ENCODE results near the gene STXBP6.

The STXBP6 gene

DNA sequence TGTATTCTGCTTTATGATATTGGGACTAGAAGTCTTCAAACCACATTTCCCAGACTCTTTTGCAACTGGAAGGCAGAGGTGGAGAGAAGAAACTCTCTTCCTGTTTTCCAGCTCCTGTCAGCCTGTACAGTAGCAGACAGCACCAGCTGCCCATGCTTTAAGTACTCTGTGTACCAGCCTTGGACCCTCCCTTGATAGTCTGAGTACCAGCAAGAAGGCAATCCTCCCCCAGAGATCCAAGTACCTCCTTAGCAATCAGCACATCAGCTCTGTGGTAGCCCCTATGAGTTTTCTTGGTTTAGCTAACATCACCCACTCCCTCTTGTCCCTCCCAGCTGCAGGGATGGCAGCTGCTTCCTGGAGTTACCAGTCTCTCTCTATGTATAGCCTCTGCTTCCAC, 56.3 kb downstream of the STXBP6 start:
- H3K27me3 ChIP-seq (ENCODE audit: low read depth, low read length): no peaks in the 10 kb centered on the region
- no peak overlapping the region for H3K27ac ChIP-seq (ENCODE audit: low read length)
- no peaks in the 10 kb centered on the region for H3K4me1 ChIP-seq (ENCODE audit: control insufficient read depth in 1 of 2, insufficient read depth in 2 of 2, low read length in 2 of 2)
- no peaks in the 10 kb centered on the region for H3K9me3 ChIP-seq (ENCODE audit: control insufficient read depth in 1 of 2, low read length in 2 of 2)
- H3K36me3 ChIP-seq (ENCODE audit: control insufficient read depth in 1 of 2, insufficient read depth in 2 of 2, low read length in 2 of 2): no peaks in the 10 kb centered on the region
- H3K4me3 ChIP-seq (ENCODE audit: low read depth in 1 of 2, low read length in 2 of 2): no peak overlapping the region

DNA sequence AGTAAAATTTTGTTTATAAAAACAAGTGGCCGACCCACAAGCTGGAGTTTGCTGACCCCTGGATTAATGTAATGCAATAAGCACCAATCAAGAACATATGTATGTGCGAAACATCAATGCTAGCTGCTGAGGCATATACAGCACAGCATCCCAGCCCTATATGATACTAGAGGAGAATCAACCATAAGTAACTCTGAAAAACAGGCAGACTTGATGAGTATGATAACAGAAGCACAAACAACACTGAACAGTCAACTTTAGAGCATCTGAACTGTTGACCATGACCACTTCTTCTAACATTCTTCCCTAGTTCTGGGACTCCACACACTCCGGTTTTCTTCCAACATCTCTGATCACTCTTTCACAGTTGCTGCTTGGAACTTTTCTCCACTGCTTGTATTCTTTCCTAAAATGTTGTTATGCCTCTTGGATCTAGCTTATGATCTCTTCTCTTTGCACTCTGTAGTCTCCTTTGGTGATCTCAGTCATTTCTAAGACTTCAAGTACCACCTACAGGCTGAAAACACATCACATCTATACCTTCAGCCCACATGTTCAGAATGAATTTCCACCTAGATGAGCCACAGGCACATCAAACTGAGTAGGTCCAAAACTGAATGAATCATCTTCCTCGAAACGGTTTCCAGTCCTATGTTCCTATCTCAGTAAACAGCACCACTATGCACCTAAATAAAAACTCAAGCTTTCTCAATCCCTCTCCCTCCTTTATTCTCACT, 57.2 kb downstream of the STXBP6 start:
- H3K27me3 ChIP-seq (ENCODE audit: low read depth, low read length): no peaks in the 10 kb centered on the region
- H3K27ac ChIP-seq (ENCODE audit: low read length): no peak overlapping the region
- H3K4me3 ChIP-seq (ENCODE audit: low read depth in 1 of 2, low read length in 2 of 2): no peak overlapping the region
- no peaks in the 10 kb centered on the region for H3K36me3 ChIP-seq (ENCODE audit: control insufficient read depth in 1 of 2, insufficient read depth in 2 of 2, low read length in 2 of 2)
- no peaks in the 10 kb centered on the region for H3K9me3 ChIP-seq (ENCODE audit: control insufficient read depth in 1 of 2, low read length in 2 of 2)
- H3K4me1 ChIP-seq (ENCODE audit: control insufficient read depth in 1 of 2, insufficient read depth in 2 of 2, low read length in 2 of 2): no peaks in the 10 kb centered on the region

DNA sequence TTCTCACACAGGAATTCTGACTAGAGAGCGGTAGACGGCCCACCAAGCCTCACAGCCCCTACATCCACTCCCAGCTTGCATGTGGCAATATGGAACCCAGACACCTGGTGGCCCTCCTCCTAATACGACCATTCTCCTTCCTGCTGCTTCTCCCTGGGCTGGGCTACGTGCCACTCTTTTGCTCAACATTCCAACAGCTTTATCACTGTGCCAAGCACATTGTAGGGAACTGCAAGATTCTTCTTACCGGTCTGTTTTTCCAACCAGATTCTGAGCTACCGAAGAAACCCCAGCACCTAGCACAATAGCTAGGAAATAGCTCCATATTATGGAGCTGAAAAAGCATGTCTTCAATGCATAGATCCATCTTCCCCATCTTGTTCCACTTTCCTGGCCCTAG, 58.1 kb downstream of the STXBP6 start:
- Histone ChIP-seq H3K27ac (ENCODE audit: low read length) (no peak overlapping the region), H3K4me1 (ENCODE audit: control insufficient read depth in 1 of 2, insufficient read depth in 2 of 2, low read length in 2 of 2) (no peaks in the 10 kb centered on the region), H3K4me3 (ENCODE audit: low read depth in 1 of 2, low read length in 2 of 2) (no peak overlapping the region), H3K27me3 (ENCODE audit: low read depth, low read length) (no peaks in the 10 kb centered on the region), H3K9me3 (ENCODE audit: control insufficient read depth in 1 of 2, low read length in 2 of 2) (no peaks in the 10 kb centered on the region), H3K36me3 (ENCODE audit: control insufficient read depth in 1 of 2, insufficient read depth in 2 of 2, low read length in 2 of 2) (no peaks in the 10 kb centered on the region)

DNA sequence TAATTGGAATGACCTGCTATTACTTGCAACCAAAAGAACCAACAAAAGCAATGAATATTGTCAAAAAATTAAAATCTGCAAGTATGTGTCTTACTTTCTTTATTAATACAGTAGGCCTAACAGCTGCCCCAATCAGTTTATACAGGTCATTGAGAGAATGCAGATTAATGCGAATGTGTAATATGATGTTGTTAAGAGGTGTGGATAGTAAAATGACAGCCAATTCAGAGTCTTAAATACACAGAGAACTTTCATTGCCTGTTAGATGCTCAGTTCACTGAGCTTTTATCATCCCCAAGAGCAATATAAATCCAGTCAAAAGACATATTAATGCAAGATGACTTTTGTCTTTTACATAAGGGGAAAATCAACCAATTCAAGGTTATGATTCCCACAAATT, 58.7 kb downstream of the STXBP6 start:
- H3K4me1 ChIP-seq (ENCODE audit: control insufficient read depth in 1 of 2, insufficient read depth in 2 of 2, low read length in 2 of 2): no peaks in the 10 kb centered on the region
- no peaks in the 10 kb centered on the region for H3K36me3 ChIP-seq (ENCODE audit: control insufficient read depth in 1 of 2, insufficient read depth in 2 of 2, low read length in 2 of 2)

DNA sequence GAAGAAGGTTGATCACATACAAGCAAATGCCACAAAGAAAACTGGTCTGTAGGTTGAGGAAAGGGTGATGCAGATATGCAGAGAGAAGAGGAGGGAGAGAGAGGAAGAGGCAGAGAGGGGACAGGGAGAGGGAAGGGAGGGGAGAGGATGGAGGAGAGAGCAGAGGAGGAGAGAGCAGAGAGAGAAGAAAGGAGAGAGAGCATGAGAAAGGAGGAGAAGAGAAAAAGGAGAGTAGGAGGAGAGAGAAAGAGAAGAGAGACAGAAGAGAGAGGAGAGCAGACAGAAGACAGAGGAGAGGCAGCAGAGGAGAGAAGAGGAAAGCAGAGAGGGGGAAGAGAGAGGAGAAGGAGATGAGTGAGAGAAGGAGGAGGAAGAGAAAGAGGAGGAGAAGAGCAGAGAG, 59.2 kb downstream of the STXBP6 start:
- Histone ChIP-seq H3K4me1 (ENCODE audit: control insufficient read depth in 1 of 2, insufficient read depth in 2 of 2, low read length in 2 of 2) (no peaks in the 10 kb centered on the region), H3K36me3 (ENCODE audit: control insufficient read depth in 1 of 2, insufficient read depth in 2 of 2, low read length in 2 of 2) (no peaks in the 10 kb centered on the region), H3K27ac (ENCODE audit: low read length) (no peak overlapping the region), H3K9me3 (ENCODE audit: control insufficient read depth in 1 of 2, low read length in 2 of 2) (no peaks in the 10 kb centered on the region), H3K4me3 (ENCODE audit: low read depth in 1 of 2, low read length in 2 of 2) (no peak overlapping the region), H3K27me3 (ENCODE audit: low read depth, low read length) (no peaks in the 10 kb centered on the region)

More for the DNA sequence above, 58.7 kb downstream of the STXBP6 start:
- H3K27ac ChIP-seq (ENCODE audit: low read length): no peak overlapping the region
- no peaks in the 10 kb centered on the region for H3K27me3 ChIP-seq (ENCODE audit: low read depth, low read length)
- H3K4me3 ChIP-seq (ENCODE audit: low read depth in 1 of 2, low read length in 2 of 2): no peak overlapping the region
- H3K9me3 ChIP-seq (ENCODE audit: control insufficient read depth in 1 of 2, low read length in 2 of 2): no peaks in the 10 kb centered on the region

DNA sequence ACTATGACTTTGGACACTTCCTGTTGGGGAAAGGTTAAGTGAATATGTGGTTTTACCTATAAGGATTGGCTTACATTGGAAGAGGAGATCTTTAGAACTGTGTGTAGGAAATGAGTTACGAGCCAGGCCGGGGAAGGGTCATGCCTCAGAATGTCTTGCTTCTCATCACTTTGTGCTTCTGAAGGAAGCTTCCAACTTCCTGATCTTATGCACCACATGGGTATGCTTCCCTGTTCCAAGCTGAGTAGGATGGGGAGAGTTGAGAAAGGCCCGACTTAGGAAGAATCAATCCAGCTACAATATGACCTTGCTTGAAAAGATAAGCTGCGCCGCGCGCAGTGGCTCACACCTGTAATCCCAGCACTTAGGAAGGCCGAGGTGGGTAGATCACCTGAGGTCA, 59.9 kb downstream of the STXBP6 start:
- H3K4me1 ChIP-seq (ENCODE audit: control insufficient read depth in 1 of 2, insufficient read depth in 2 of 2, low read length in 2 of 2): peaks cover 7% of the 10 kb centered on the region in 2 donors
- H3K9me3 ChIP-seq (ENCODE audit: control insufficient read depth in 1 of 2, low read length in 2 of 2): no peaks in the 10 kb centered on the region
- no peak overlapping the region for H3K27ac ChIP-seq (ENCODE audit: low read length)
- H3K36me3 ChIP-seq (ENCODE audit: control insufficient read depth in 1 of 2, insufficient read depth in 2 of 2, low read length in 2 of 2): no peaks in the 10 kb centered on the region
- no peaks in the 10 kb centered on the region for H3K27me3 ChIP-seq (ENCODE audit: low read depth, low read length)
- H3K4me3 ChIP-seq (ENCODE audit: low read depth in 1 of 2, low read length in 2 of 2): no peak overlapping the region

DNA sequence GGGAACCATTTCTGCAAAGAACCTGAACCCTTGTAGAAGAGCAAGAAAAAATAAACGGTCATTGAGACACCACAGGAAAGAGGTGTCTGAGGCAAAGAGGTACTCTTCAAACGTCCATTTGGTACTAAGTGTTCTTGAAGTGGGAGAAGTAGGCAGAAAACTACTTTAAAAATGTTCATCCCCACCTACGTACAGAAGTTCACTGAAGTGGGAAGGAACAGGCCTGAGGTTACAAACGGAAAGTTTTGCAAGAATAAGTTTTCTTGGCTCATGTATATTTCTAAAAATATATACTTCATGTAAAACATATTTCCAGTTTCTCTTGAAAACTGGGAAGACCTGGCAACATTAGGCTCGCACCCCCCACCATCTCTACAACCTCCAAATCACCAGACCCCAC, 61.2 kb downstream of the STXBP6 start:
- no peaks in the 10 kb centered on the region for H3K27me3 ChIP-seq (ENCODE audit: low read depth, low read length)
- no peaks in the 10 kb centered on the region for H3K9me3 ChIP-seq (ENCODE audit: control insufficient read depth in 1 of 2, low read length in 2 of 2)
- H3K27ac ChIP-seq (ENCODE audit: low read length): no peak overlapping the region
- peaks cover 10 to 13% of the 10 kb centered on the region in 2 donors for H3K4me1 ChIP-seq (ENCODE audit: control insufficient read depth in 1 of 2, insufficient read depth in 2 of 2, low read length in 2 of 2)
- H3K36me3 ChIP-seq (ENCODE audit: control insufficient read depth in 1 of 2, insufficient read depth in 2 of 2, low read length in 2 of 2): no peaks in the 10 kb centered on the region
- H3K4me3 ChIP-seq (ENCODE audit: low read depth in 1 of 2, low read length in 2 of 2): no peak overlapping the region

DNA sequence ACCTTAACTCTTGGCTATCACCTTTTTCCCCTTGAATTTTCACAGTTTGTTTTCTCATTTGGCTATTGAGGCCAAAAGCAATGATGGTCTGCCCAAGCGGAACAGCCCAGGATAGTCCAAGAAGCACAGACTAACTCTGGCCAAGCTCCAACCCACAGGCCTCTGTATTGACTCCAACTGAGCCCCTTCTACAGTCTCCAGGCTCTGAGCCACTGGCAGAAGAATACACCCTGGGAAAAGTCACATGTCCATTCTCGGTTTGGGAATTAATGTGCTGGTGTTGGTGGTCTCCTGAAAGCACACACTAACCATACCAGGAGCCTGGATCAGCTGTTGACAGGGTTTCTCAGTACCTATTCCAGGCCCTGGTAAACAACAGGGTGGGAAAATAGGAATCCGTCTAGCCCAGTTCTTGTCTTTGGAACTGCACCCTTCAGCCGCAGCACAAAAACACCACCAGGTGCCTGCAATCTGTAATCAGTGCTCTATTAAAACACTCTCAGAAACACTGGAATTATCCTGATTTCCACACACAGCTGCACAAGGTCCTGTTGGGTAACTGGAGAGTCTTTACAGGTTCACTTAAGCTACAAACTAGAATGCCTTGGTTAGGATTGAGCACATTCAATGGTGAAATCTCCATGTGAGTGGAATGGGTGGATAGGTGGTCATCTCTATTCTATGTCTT, 63.6 kb downstream of the STXBP6 start:
- Histone ChIP-seq H3K4me3 (ENCODE audit: low read depth in 1 of 2, low read length in 2 of 2) (no peak overlapping the region), H3K36me3 (ENCODE audit: control insufficient read depth in 1 of 2, insufficient read depth in 2 of 2, low read length in 2 of 2) (no peaks in the 10 kb centered on the region), H3K4me1 (ENCODE audit: control insufficient read depth in 1 of 2, insufficient read depth in 2 of 2, low read length in 2 of 2) (peaks cover 10 to 13% of the 10 kb centered on the region in 2 donors), H3K27me3 (ENCODE audit: low read depth, low read length) (no peaks in the 10 kb centered on the region), H3K27ac (ENCODE audit: low read length) (no peak overlapping the region), H3K9me3 (ENCODE audit: control insufficient read depth in 1 of 2, low read length in 2 of 2) (no peaks in the 10 kb centered on the region)

DNA sequence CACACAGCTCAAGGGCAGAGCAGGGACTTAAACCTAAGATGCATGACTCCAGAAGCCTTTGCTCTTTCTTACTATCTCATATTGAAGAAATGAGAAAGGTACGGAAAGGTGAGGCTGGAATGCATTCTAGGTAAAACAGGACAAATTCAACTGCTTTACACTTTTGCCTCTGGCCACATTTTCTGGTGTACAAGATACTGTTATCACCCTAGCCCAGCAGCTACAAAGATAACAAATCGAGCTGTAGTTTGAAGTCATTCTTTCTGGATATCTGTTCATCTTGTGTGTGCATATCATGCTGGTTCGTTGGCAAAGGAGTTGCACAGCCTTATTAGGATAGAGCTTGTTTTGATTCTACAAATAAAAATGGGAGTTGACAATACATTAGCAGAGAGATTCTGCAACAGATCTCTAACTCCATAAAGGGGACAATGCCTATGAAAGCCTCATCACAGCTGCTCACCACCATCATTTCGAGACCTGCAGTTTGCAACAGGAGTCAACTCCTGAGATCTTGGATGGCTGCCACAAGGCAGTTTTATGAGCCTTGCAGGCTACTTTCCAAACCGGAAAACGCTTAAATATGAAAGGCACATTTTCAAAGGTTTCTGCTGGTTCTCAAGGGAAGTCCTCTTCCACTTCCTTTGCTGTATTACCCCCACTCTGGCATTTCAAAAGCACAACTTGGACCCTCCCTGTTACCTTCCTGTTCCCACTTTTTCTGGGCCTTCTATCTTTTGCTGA, 64.9 kb downstream of the STXBP6 start:
- no peaks in the 10 kb centered on the region for H3K27me3 ChIP-seq (ENCODE audit: low read depth, low read length)
- no peaks in the 10 kb centered on the region for H3K9me3 ChIP-seq (ENCODE audit: control insufficient read depth in 1 of 2, low read length in 2 of 2)
- no peak overlapping the region for H3K27ac ChIP-seq (ENCODE audit: low read length)
- peaks cover 10 to 13% of the 10 kb centered on the region in 2 donors for H3K4me1 ChIP-seq (ENCODE audit: control insufficient read depth in 1 of 2, insufficient read depth in 2 of 2, low read length in 2 of 2)
- H3K4me3 ChIP-seq (ENCODE audit: low read depth in 1 of 2, low read length in 2 of 2): no peak overlapping the region
- no peaks in the 10 kb centered on the region for H3K36me3 ChIP-seq (ENCODE audit: control insufficient read depth in 1 of 2, insufficient read depth in 2 of 2, low read length in 2 of 2)

DNA sequence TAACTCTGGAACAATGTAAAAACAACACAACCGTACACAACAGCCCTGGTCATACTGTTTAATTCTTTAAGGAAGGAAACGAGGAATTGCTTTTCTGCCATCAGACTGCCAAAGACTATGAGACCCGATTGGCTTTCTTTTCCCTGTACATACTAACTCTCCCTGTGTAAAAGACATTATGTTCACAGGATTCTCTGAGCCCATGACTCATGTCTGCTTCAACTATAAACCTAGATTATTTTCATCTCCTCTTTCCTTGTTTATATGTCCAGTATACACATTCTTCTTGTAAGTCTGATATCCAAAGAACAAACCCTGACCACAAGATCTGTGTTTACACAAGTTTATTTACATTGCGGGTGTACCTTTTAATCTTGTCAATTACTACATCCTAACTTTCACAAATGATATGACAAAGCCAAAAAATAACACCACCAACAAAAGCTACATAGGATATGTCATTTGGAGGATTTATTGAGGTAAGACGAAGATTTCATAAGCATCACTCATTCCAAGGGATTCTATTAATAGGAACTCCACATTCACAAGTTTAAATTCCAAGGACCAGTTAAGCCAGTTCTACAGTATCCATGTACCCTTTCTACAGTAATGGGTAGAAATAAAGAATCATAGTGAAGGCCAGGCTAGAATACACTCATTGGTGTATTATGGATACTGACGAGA, 67.3 kb downstream of the STXBP6 start:
- Histone ChIP-seq H3K9me3 (ENCODE audit: control insufficient read depth in 1 of 2, low read length in 2 of 2) (no peaks in the 10 kb centered on the region), H3K27me3 (ENCODE audit: low read depth, low read length) (no peaks in the 10 kb centered on the region), H3K27ac (ENCODE audit: low read length) (no peak overlapping the region), H3K36me3 (ENCODE audit: control insufficient read depth in 1 of 2, insufficient read depth in 2 of 2, low read length in 2 of 2) (no peaks in the 10 kb centered on the region), H3K4me3 (ENCODE audit: low read depth in 1 of 2, low read length in 2 of 2) (no peak overlapping the region), H3K4me1 (ENCODE audit: control insufficient read depth in 1 of 2, insufficient read depth in 2 of 2, low read length in 2 of 2) (peaks cover 13 to 23% of the 10 kb centered on the region in 2 donors)

DNA sequence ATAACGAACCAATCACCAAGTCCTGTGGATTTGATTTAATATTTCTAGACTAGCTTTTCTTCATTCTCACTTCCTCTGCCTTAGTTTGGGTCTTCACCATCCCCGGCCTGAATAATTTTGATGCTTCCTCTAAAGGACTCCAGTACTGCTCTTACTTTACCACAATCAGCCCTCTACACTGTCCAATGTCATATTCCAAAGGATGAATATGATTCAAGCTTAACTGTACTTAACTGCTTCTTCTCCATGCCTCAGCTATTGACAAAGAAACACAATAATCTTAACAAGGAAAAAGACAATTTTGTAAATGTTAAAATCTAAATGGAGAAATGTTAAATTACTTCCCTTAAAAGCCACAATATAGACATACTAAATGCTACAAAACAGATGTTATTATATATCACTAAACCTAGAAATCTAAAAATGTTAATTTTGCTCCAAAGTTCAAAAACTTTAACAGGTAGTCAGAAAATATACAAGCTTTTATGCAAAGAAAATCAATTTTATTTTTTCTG, 70.2 kb downstream of the STXBP6 start:
- no peak overlapping the region for H3K27ac ChIP-seq (ENCODE audit: low read length)

More for the DNA sequence above, 70.2 kb downstream of the STXBP6 start:
- H3K4me3 ChIP-seq (ENCODE audit: low read depth in 1 of 2, low read length in 2 of 2): no peak overlapping the region
- no peaks in the 10 kb centered on the region for H3K36me3 ChIP-seq (ENCODE audit: control insufficient read depth in 1 of 2, insufficient read depth in 2 of 2, low read length in 2 of 2)
- peaks cover 14 to 16% of the 10 kb centered on the region in 2 donors for H3K4me1 ChIP-seq (ENCODE audit: control insufficient read depth in 1 of 2, insufficient read depth in 2 of 2, low read length in 2 of 2)
- H3K9me3 ChIP-seq (ENCODE audit: control insufficient read depth in 1 of 2, low read length in 2 of 2): no peaks in the 10 kb centered on the region
- H3K27me3 ChIP-seq (ENCODE audit: low read depth, low read length): no peaks in the 10 kb centered on the region

Measured in muscle layer of duodenum (tissue), 2 donors.